NCI-H345 (cell line): ENCODE data around the gene FAM181A.

Source experiments
- DNase-seq: peaks from one replicate; lab custom pipeline; 2025; lab: John Stamatoyannopoulos, UW

Gene FAM181A

GRCh38 chr14:93903342-93904184 is 23.6 kb upstream of the FAM181A start:
- DNase-seq = peak; percentile 3

GRCh38 chr14:93905623-93906022 is 21.5 kb upstream of the FAM181A start:
- DNase-seq = no peak

- peak; percentile 68 for DNase-seq
Observed at GRCh38 chr14:93906341-93907329, 20.5 kb upstream of the FAM181A start.

- DNase-seq = no peak
Observed at GRCh38 chr14:93909429-93910128, 17.6 kb upstream of the FAM181A start.

- no peak for DNase-seq
Observed at GRCh38 chr14:93911975-93912615, 15.0 kb upstream of the FAM181A start.

- DNase-seq = no peak
Observed at GRCh38 chr14:93912782-93913181, 14.4 kb upstream of the FAM181A start.

GRCh38 chr14:93914278-93914677 is 12.9 kb upstream of the FAM181A start:
- no peak for DNase-seq

- DNase-seq = no peak
Observed at GRCh38 chr14:93915070-93915705, 12.0 kb upstream of the FAM181A start.

- no peak for DNase-seq
Observed at GRCh38 chr14:93915800-93916199, 11.3 kb upstream of the FAM181A start.

GRCh38 chr14:93916498-93916897 is 10.6 kb upstream of the FAM181A start:
- no peak for DNase-seq

- no peak for DNase-seq
Observed at GRCh38 chr14:93917141-93917540, 10.0 kb upstream of the FAM181A start.

GRCh38 chr14:93921001-93921806 is 5.9 kb upstream of the FAM181A start:
- no peak for DNase-seq

GRCh38 chr14:93923626-93924025 is 3.5 kb upstream of the FAM181A start:
- DNase-seq = peak; percentile 82

GRCh38 chr14:93924592-93925355 is 2.4 kb upstream of the FAM181A start:
- DNase-seq = no peak

GRCh38 chr14:93925374-93925895 is 1.7 kb upstream of the FAM181A start:
- no peak for DNase-seq

- peak; percentile 79 for DNase-seq
Observed at GRCh38 chr14:93926245-93926872, 785 bp upstream of the FAM181A start.

- no peak for DNase-seq
Observed at GRCh38 chr14:93927800-93928145, 629 bp downstream of the FAM181A start.

- no peak for DNase-seq
Observed at GRCh38 chr14:93928184-93929047, 1.3 kb downstream of the FAM181A start.
